OCI-LY7 (cell line): ENCODE results near the gene FAM114A1.

Source experiments
- CTCF ChIP-seq: fragments of 200-600 bp; sonication (generic); conservative IDR thresholded peaks from 2 replicates; pipeline ENCODE4 v1.5.1; 2014; ENCODE audit warnings: mild to moderate bottlenecking, antibody characterized with exemption, low read length, moderate library complexity, mixed read lengths
- EZH2phosphoT487 ChIP-seq: fragments of 200-600 bp; sonication (generic); IDR thresholded peaks from 2 replicates; pipeline ENCODE4 v1.6.1; 2018; ENCODE audit warnings: low read depth, borderline replicate concordance, mild to moderate bottlenecking, mixed run types, antibody characterized with exemption, low read length, moderate library complexity, mixed read lengths

DNA sequence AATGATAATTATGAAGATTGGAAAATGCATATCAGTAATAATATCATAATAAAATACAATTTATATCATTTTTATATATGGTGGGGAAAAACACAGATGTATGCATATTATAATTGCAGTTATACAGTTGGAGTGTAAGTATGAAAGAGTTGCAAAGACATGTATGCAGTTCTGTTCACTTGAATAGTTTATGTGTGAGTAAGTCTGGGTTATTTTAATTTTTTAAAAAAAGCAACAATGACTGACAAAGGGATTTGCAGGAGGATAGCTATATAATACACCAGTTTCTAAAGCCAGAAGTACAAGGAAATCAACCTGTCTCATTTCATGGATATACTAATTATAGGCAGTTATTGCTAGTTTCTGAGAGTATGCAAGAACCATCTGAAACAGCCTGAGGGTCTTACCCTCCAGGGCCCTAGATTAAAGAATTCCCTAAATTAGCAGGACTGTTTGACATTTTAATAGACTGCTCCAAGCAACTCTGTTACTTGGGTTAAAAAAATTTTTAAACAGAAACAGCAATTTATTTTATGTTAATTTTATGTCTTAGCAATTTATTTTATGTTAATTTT is 40.2 kb downstream of the FAM114A1 start:
- TF ChIP-seq EZH2phosphoT487 (no peak), CTCF (no peak)
